H1 (cell line): ENCODE measurements around the gene SRGAP3. TPM values are rescaled to one million over a fixed set of nuclear protein-coding genes. Genes with fewer than 3 reads are reported as not detected.

Experiments
- CTCF ChIA-PET: fragments of 300-600 bp; sonication (Branson Sonifier 250); formaldehyde crosslinking; loops from one replicate; lab custom pipeline; 2021; ENCODE audit not compliant: partially characterized antibody; lab: Charles Lee
- POLR2A ChIA-PET: fragments of 300-600 bp; sonication (Branson Sonifier 250); formaldehyde crosslinking; loops from one replicate; lab custom pipeline; 2021; ENCODE audit warnings: inconsistent platforms; ENCODE audit not compliant: partially characterized antibody; lab: Charles Lee
- DNase-seq, 2 experiments: peaks; one replicate each; pipeline versions ENCODE4 v3.0.0 to v3.0.0-alpha.2; 2010 to 2022; ENCODE audit warnings: low spot score in 2 of 2, low read depth in 1 of 2, mixed read lengths in 1 of 2
- FAIRE-seq: peaks from 2 replicates; lab custom pipeline; 2011; peaks lifted over from hg19 to GRCh38; lab: Jason Lieb, UNC
- H2AFZ ChIP-seq: 2 replicates; pipeline ENCODE4 v1.8.1; 2012; ENCODE audit warnings: low read length, inconsistent platforms
- H2AK5ac ChIP-seq: 2 replicates; pipeline ENCODE4 v1.6.1; 2013; ENCODE audit warnings: low read depth, low read length
- H2BK120ac ChIP-seq: replicated peaks from 2 replicates; pipeline ENCODE3; 2013; ENCODE audit warnings: low read depth, low read length, inconsistent platforms
- H2BK12ac ChIP-seq: 2 replicates; pipeline ENCODE4 v1.6.1; 2013; ENCODE audit warnings: low read depth, low read length
- H2BK15ac ChIP-seq: 2 replicates; pipeline ENCODE4 v1.6.1; 2013; ENCODE audit warnings: low read length
- H2BK20ac ChIP-seq: 2 replicates; pipeline ENCODE4 v1.6.1; 2013; ENCODE audit warnings: low read length
- H2BK5ac ChIP-seq: 2 replicates; pipeline ENCODE4 v1.6.1; 2013; ENCODE audit warnings: low read depth, low read length
- H3K14ac ChIP-seq: 2 replicates; pipeline ENCODE4 v1.6.1; 2013; ENCODE audit warnings: inconsistent platforms; ENCODE audit not compliant: insufficient read length
- H3K18ac ChIP-seq: 2 replicates; pipeline ENCODE4 v1.6.1; 2013; ENCODE audit warnings: low read length; ENCODE audit errors: extremely low read depth
- H3K23ac ChIP-seq: 2 replicates; pipeline ENCODE4 v1.6.1; 2013; ENCODE audit warnings: inconsistent platforms; ENCODE audit not compliant: insufficient read length
- H3K23me2 ChIP-seq: 2 replicates; pipeline ENCODE4 v1.6.1; 2013; ENCODE audit warnings: low read depth, low read length
- H3K27ac ChIP-seq: 2 replicates; pipeline ENCODE4 v1.6.1; 2011; ENCODE audit warnings: low read depth, low read length, inconsistent platforms
- H3K27me3 ChIP-seq, 4 experiments: replicated peaks in 1 of 4; 1 replicate in 1 of 4; 2 replicates in 3 of 4; pipeline versions ENCODE4 v1.6.1 to v1.8.1; 2011 to 2013; ENCODE audit warnings: low read length in 3 of 4, mild to moderate bottlenecking in 3 of 4, inconsistent platforms in 2 of 4, mixed read lengths in 2 of 4, moderate library complexity in 1 of 4; ENCODE audit not compliant: control insufficient read depth in 3 of 4, insufficient read depth in 3 of 4; ENCODE audit errors: extremely low read depth in 1 of 4
- H3K36me3 ChIP-seq, 4 experiments: 2 replicates each; pipeline versions ENCODE4 v1.6.1 to v1.8.1; 2011 to 2013; ENCODE audit warnings: mild to moderate bottlenecking in 4 of 4, low read length in 3 of 4, moderate library complexity in 2 of 4, control low read depth in 1 of 4, inconsistent platforms in 1 of 4; ENCODE audit not compliant: insufficient read depth in 4 of 4, control insufficient read depth in 2 of 4
- H3K4ac ChIP-seq: replicated peaks from 2 replicates; pipeline ENCODE3; 2013; ENCODE audit warnings: low read length, low read depth, mixed read lengths, inconsistent platforms; ENCODE audit not compliant: insufficient read length
- H3K4me1 ChIP-seq, 4 experiments: replicated peaks in 1 of 4; 1 replicate in 1 of 4; 2 replicates in 3 of 4; pipeline versions ENCODE4 v1.6.1 to v1.8.1; 2011 to 2013; ENCODE audit warnings: low read length in 3 of 4, inconsistent platforms in 2 of 4, mixed read lengths in 1 of 4; ENCODE audit not compliant: insufficient read depth in 4 of 4, control insufficient read depth in 3 of 4
- H3K4me2 ChIP-seq, 2 experiments: 2 replicates each; pipeline versions ENCODE4 v1.6.1 to v1.8.1; 2011 to 2013; ENCODE audit warnings: low read depth in 2 of 2, low read length in 2 of 2, control low read depth in 1 of 2, inconsistent platforms in 1 of 2, mild to moderate bottlenecking in 1 of 2; ENCODE audit not compliant: insufficient read depth in 1 of 2
- H3K4me3 ChIP-seq, 4 experiments: fragments of 200-600, 300-600 bp in 1 of 4; sonication (generic), shearing (Covaris generic), sonication (Bioruptor Twin) in 1 of 4; 2 replicates each; pipeline versions ENCODE4 v1.5.1 to v1.8.1; 2011 to 2016; ENCODE audit warnings: low read length in 4 of 4, low read depth in 3 of 4, control low read depth in 2 of 4, inconsistent platforms in 2 of 4, mild to moderate bottlenecking in 2 of 4, mixed read lengths in 1 of 4, moderate library complexity in 1 of 4; ENCODE audit not compliant: insufficient read depth in 2 of 4; ENCODE audit errors: extremely low read depth in 1 of 4
- H3K56ac ChIP-seq: replicated peaks from 2 replicates; pipeline ENCODE3; 2013; ENCODE audit warnings: low read depth, mild to moderate bottlenecking, mixed read lengths, low read length, inconsistent platforms; ENCODE audit not compliant: insufficient read length
- H3K79me1 ChIP-seq: 2 replicates; pipeline ENCODE4 v1.6.1; 2013; ENCODE audit warnings: low read depth, low read length, control low read depth
- H3K79me2 ChIP-seq, 2 experiments: 2 replicates each; pipeline versions ENCODE4 v1.6.1 to v1.8.1; 2012 to 2013; ENCODE audit warnings: low read length in 2 of 2, mild to moderate bottlenecking in 2 of 2, inconsistent platforms in 1 of 2; ENCODE audit not compliant: insufficient read depth in 2 of 2, control insufficient read depth in 1 of 2
- H3K9ac ChIP-seq, 4 experiments: replicated peaks in 1 of 4; 1 replicate in 1 of 4; 2 replicates in 3 of 4; pipeline versions ENCODE4 v1.6.1 to v1.8.1; 2011 to 2013; ENCODE audit warnings: low read depth in 3 of 4, low read length in 3 of 4, control low read depth in 2 of 4, mild to moderate bottlenecking in 2 of 4, moderate library complexity in 2 of 4, inconsistent platforms in 1 of 4; ENCODE audit errors: extremely low read depth in 1 of 4
- H3K9me3 ChIP-seq, 2 experiments: 2 replicates each; pipeline versions ENCODE4 v1.6.1 to v1.8.1; 2012 to 2013; ENCODE audit warnings: mild to moderate bottlenecking in 2 of 2, moderate library complexity in 2 of 2, control low read depth in 1 of 2, inconsistent platforms in 1 of 2, low read depth in 1 of 2, low read length in 1 of 2, mixed read lengths in 1 of 2; ENCODE audit not compliant: insufficient read depth in 2 of 2
- H4K20me1 ChIP-seq, 2 experiments: replicated peaks in 1 of 2; 2 replicates each; pipeline versions ENCODE3 to v1.8.1; 2011 to 2013; ENCODE audit warnings: inconsistent platforms in 2 of 2, low read length in 2 of 2, mild to moderate bottlenecking in 1 of 2; ENCODE audit not compliant: insufficient read depth in 2 of 2, control insufficient read depth in 1 of 2
- H4K5ac ChIP-seq: 2 replicates; pipeline ENCODE4 v1.6.1; 2013; ENCODE audit warnings: low read length, low read depth, mixed read lengths, inconsistent platforms; ENCODE audit not compliant: insufficient read length
- H4K8ac ChIP-seq: 2 replicates; pipeline ENCODE4 v1.8.0; 2013; ENCODE audit warnings: mild to moderate bottlenecking, moderate library complexity, low read length, inconsistent platforms; ENCODE audit not compliant: insufficient read depth; ENCODE audit errors: extremely low read depth
- H4K91ac ChIP-seq: replicated peaks from 2 replicates; pipeline ENCODE3; 2013; ENCODE audit warnings: low read length, mixed read lengths, inconsistent platforms; ENCODE audit not compliant: insufficient read length
- CBX8 ChIP-seq: fragments of 300-800, 300-1000 bp; sonication (generic); IDR thresholded peaks from 2 replicates; pipeline ENCODE4 v1.7.1; 2016; ENCODE audit warnings: low read depth, low read length, borderline replicate concordance
- WGBS, 2 experiments: shearing (Covaris generic) in 1 of 2; methylation state at CpG; one replicate each; pipeline versions ENCODE4 v1.1.6 to v1.1.7; 2013 to 2015; ENCODE audit warnings: low lambda C conversion rate in 2 of 2, mixed read lengths in 2 of 2, inconsistent platforms in 1 of 2, low coverage in 1 of 2, missing lambda C conversion rate in 1 of 2; ENCODE audit not compliant: insufficient replicate concordance in 2 of 2, insufficient coverage in 1 of 2, insufficient read length in 1 of 2; ENCODE audit errors: extremely low coverage in 1 of 2, missing lambda C conversion rate in 1 of 2; 5-methylcytosine and 5-hydroxymethylcytosine counted together
- polyA plus RNA-seq, 7 experiments: library from polyadenylated mRNA; depleted of rRNA in 3 of 7; stranded (reverse) in 5 of 7; unstranded in 2 of 7; fragments of >200 nt in 5 of 7; fragments of 200-250 nt in 2 of 7; gene quantifications; 1 replicate in 5 of 7; 2 replicates in 1 of 7; 4 replicates in 1 of 7; pipeline versions ENCODE4 v1.2.1 to v1.2.3, GENCODE V29; 2011 to 2013; ENCODE audit warnings: missing spikeins in 2 of 7, mixed read lengths in 2 of 7
- total RNA-seq: library from RNA; stranded (reverse); fragmentation: NEBNext Ultra II Directional; extraction: Animal tissue kit (Norgen Biotek cat#: 25700); gene quantifications from 2 replicates; pipeline ENCODE4 v1.2.1, GENCODE V29; 2021
- TF ChIP-seq, protein P1 (sequence below), 3 experiments: IDR thresholded peaks; 1 replicate in 2 of 3; 2 replicates in 1 of 3; pipeline versions ENCODE4 v1.5.1 to v1.6.1; 2011; ENCODE audit warnings: low read length in 3 of 3, mild to moderate bottlenecking in 3 of 3, inconsistent platforms in 2 of 3, low read depth in 1 of 3, moderate library complexity in 1 of 3; ENCODE audit not compliant: insufficient read depth in 1 of 3; ENCODE audit errors: control extremely low read depth in 1 of 3

Gene SRGAP3
- total and polyA plus RNA-seq, 2 of the 8 experiments (the other 6 are each of a cell fraction or from before 2014, with no cell fraction given) = 5.8 to 11.4 TPM

DNA sequence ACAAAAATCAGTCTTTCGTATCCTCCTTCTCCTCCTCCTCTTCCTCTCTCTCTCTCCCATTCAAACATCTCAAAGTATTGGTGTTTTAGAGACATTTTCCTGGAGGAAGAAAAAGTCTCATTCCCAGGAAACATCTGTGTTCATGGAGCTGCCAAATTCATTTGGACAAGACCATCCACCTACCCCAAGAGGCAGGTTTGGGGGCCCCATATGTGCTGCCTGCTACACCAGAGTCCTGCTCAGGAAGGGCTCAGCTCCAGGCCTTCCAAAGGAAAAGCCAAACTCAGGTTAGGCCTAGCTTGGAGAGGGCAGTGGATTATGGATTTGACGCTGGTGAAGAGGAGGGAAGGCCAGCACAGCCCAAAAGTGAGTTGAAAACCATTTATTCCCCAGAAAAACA, 131.2 kb downstream of the SRGAP3 start:
- CTCF ChIA-PET = interaction anchor here (0.8 to 10.9 kb wide), 7 partner anchors 8 to 184 kb away, joined by 3 to 79 read pairs (median 4); partner anchors contain the start of gene SRGAP3
- no peak for DNase-seq
- 0 out of 2 replicates have a peak, but pooled peaks cover 2% of the 10 kb centered on the region for H3K79me1 ChIP-seq
- H4K8ac ChIP-seq = no peak overlapping the region
- H2BK5ac ChIP-seq = no peak overlapping the region
- no peak overlapping the region for H2BK15ac ChIP-seq
- H3K36me3 ChIP-seq = no peaks in the 10 kb centered on the region
- no peak overlapping the region for H3K27ac ChIP-seq
- no peaks in the 10 kb centered on the region for H3K79me2 ChIP-seq
- no peak overlapping the region for H2AFZ ChIP-seq
- no peak overlapping the region for H2BK120ac ChIP-seq
- H3K27me3 ChIP-seq = no peaks in the 10 kb centered on the region; a peak in 1 of 7 replicates
- H2BK12ac ChIP-seq = no peak overlapping the region
- no peak overlapping the region for H3K14ac ChIP-seq
- no peaks in the 10 kb centered on the region for H3K9me3 ChIP-seq
- H3K18ac ChIP-seq = no peak overlapping the region
- H4K20me1 ChIP-seq = peaks cover 0 to 1% of the 10 kb centered on the region in 2 experiments
- no peak overlapping the region for H3K56ac ChIP-seq
- no peak for FAIRE-seq
- WGBS, 2 experiments = 96% methylated on average over 2 of the region's 2 CpGs; no CpG with 5 or more reads in 1 of the 2 experiments
- no peaks in the 10 kb centered on the region for H3K23me2 ChIP-seq
- no peak overlapping the region for H3K9ac ChIP-seq
- H3K4me3 ChIP-seq = no peak overlapping the region
- no peak overlapping the region for H2AK5ac ChIP-seq
- H2BK20ac ChIP-seq = no peak overlapping the region
- no peaks in the 10 kb centered on the region; a peak in 1 of 7 replicates for H3K4me1 ChIP-seq
- no peak overlapping the region for H3K4ac ChIP-seq
- no peak for TF ChIP-seq CBX8
- TF ChIP-seq, protein P1, sequence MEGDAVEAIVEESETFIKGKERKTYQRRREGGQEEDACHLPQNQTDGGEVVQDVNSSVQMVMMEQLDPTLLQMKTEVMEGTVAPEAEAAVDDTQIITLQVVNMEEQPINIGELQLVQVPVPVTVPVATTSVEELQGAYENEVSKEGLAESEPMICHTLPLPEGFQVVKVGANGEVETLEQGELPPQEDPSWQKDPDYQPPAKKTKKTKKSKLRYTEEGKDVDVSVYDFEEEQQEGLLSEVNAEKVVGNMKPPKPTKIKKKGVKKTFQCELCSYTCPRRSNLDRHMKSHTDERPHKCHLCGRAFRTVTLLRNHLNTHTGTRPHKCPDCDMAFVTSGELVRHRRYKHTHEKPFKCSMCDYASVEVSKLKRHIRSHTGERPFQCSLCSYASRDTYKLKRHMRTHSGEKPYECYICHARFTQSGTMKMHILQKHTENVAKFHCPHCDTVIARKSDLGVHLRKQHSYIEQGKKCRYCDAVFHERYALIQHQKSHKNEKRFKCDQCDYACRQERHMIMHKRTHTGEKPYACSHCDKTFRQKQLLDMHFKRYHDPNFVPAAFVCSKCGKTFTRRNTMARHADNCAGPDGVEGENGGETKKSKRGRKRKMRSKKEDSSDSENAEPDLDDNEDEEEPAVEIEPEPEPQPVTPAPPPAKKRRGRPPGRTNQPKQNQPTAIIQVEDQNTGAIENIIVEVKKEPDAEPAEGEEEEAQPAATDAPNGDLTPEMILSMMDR (IDR thresholded peaks at IDR 0.05; ENCODE audit: control extremely low read depth in 1 of 3, insufficient read depth in 1 of 3, low read depth in 1 of 3, low read length in 3 of 3) = no peak
- H3K23ac ChIP-seq = no peak overlapping the region
- no peak overlapping the region for H3K4me2 ChIP-seq
- H4K91ac ChIP-seq = no peak overlapping the region
- no peak overlapping the region for H4K5ac ChIP-seq
- POLR2A ChIA-PET = no interaction called here
